Measurements from ENCODE around the gene ZNF566. TPM values are rescaled to one million over a fixed set of nuclear protein-coding genes. Genes with fewer than 3 reads are reported as not detected.

ZNF566 gene
- total RNA-seq: 10 to 100 TPM in 3 of 4 donors, 1 to 10 TPM in 1; 8.1 to 22.7 (median 12.2) TPM

GRCh38 chr19:36489118-36489919, at the start of gene ZNF566:
Gene ZNF566, minus strand, starts transcription at chr19:36489561. Its CDS starts 13,004 bp downstream, at chr19:36476557.
- no peak for TF ChIP-seq CTCF (IDR thresholded peaks at IDR 0.05)
- ATAC-seq (ENCODE audit: low FRiP score) (peak; percentile 98), DNase-seq (ENCODE audit: low spot score) (peak; percentile 79)

GRCh38 chr19:36528921-36529518, 39.7 kb upstream of the ZNF566 start:
- DNase-seq (ENCODE audit: low spot score): no peak
- no peak for TF ChIP-seq CTCF (IDR thresholded peaks at IDR 0.05)
- no peak for ATAC-seq (ENCODE audit: low FRiP score)

GRCh38 chr19:36528194-36528920, 39.0 kb upstream of the ZNF566 start, which contains the start of gene ZNF260:
Gene ZNF260, minus strand, starts transcription at chr19:36528271. Its CDS starts 13,033 bp downstream, at chr19:36515238.
- no peak for TF ChIP-seq CTCF (IDR thresholded peaks at IDR 0.05)
- ATAC-seq (ENCODE audit: low FRiP score) (peak; percentile 99), DNase-seq (ENCODE audit: low spot score) (peak; percentile 85)

GRCh38 chr19:36527873-36528193, 38.5 kb upstream of the ZNF566 start:
- peak; percentile 25 for ATAC-seq (ENCODE audit: low FRiP score)

GRCh38 chr19:36527341-36527740, 38.0 kb upstream of the ZNF566 start:
- TF ChIP-seq CTCF (IDR thresholded peaks at IDR 0.05): no peak
- DNase-seq (ENCODE audit: low spot score) (no peak), ATAC-seq (ENCODE audit: low FRiP score) (no peak)

More at GRCh38 chr19:36527873-36528193, 38.5 kb upstream of the ZNF566 start:
- no peak for DNase-seq (ENCODE audit: low spot score)
- TF ChIP-seq CTCF (IDR thresholded peaks at IDR 0.05): no peak

GRCh38 chr19:36526581-36526980, 37.2 kb upstream of the ZNF566 start:
- ATAC-seq (ENCODE audit: low FRiP score) (no peak), DNase-seq (ENCODE audit: low spot score) (no peak)
- TF ChIP-seq CTCF (IDR thresholded peaks at IDR 0.05): no peak
